ENCODE measurements around the gene SLC38A9. TPM values are rescaled to one million over a fixed set of nuclear protein-coding genes. Genes with fewer than 3 reads are reported as not detected.

SLC38A9 gene
- polyA plus RNA-seq, 2 of the 4 experiments (the other 2 are of a cell fraction), result 22.8 to 37.3 TPM

DNA sequence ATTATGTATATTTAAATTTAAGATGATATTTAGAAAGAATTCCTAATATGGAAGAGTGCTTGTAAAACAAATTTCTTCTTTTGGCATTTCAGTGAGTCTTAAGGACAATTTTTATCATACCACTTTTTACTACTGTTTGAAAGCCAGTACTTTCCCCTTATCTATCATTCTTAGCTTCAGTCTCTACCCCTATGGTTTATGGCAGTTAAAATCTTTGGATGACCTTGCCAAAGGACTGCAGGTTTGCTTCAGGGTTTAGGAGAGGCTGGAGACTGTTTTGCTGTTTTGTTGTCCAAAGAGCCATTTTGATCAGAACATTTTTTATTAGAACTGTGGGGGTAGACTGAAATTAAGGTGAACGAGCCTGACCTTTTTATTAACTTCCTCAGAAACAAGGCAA is 30.8 kb downstream of the SLC38A9 start:
- TF ChIP-seq EHF (CRISPR knock-in tag; IDR thresholded peaks at IDR 0.05) (no peak), GATA3 (IDR thresholded peaks at IDR 0.05; ENCODE audit: borderline replicate concordance) (no peak), CEBPB (IDR thresholded peaks at IDR 0.05) (no peak), RARB (CRISPR knock-in tag; IDR thresholded peaks at IDR 0.05) (no peak), POLR2A (IDR thresholded peaks at IDR 0.05; ENCODE audit: low read length) (no peak), HOXA7 (CRISPR knock-in tag; IDR thresholded peaks at IDR 0.05) (no peak), PHF8 (IDR thresholded peaks at IDR 0.05; ENCODE audit: borderline replicate concordance, low read depth) (no peak), NPAS2 (CRISPR knock-in tag; IDR thresholded peaks at IDR 0.05; ENCODE audit: borderline replicate concordance) (no peak), JUNB (IDR thresholded peaks at IDR 0.05) (no peak), TP53 (CRISPR knock-in tag; IDR thresholded peaks at IDR 0.05) (no peak), FOXS1 (CRISPR knock-in tag; IDR thresholded peaks at IDR 0.05) (no peak), HOXB13 (CRISPR knock-in tag; IDR thresholded peaks at IDR 0.05; ENCODE audit: low read depth) (no peak), FOSB (CRISPR knock-in tag; IDR thresholded peaks at IDR 0.05) (no peak), MYC (IDR thresholded peaks at IDR 0.05; ENCODE audit: borderline replicate concordance, low read length) (no peak), BCL3 (IDR thresholded peaks at IDR 0.05) (no peak)
- TF ChIP-seq, protein P1, sequence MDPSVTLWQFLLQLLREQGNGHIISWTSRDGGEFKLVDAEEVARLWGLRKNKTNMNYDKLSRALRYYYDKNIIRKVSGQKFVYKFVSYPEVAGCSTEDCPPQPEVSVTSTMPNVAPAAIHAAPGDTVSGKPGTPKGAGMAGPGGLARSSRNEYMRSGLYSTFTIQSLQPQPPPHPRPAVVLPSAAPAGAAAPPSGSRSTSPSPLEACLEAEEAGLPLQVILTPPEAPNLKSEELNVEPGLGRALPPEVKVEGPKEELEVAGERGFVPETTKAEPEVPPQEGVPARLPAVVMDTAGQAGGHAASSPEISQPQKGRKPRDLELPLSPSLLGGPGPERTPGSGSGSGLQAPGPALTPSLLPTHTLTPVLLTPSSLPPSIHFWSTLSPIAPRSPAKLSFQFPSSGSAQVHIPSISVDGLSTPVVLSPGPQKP (IDR thresholded peaks at IDR 0.05; ENCODE audit: low read depth, low read length), result no peak
- peaks cover 18% of the 10 kb centered on the region for H3K4me1 ChIP-seq
- no peak overlapping the region for H3K27ac ChIP-seq
- ChIA-PET CTCF (no interaction called here), POLR2A (no interaction called here)
- no peak for ATAC-seq
- no peak overlapping the region for H3K4me2 ChIP-seq
- DNase-seq (ENCODE audit: low read depth in 1 of 2, low spot score in 1 of 2), result no peak
- H3K9me3 ChIP-seq, result no peaks in the 10 kb centered on the region
- no peak for FAIRE-seq
- no peak overlapping the region for H3K4me3 ChIP-seq
- 83% methylated on average over 1 of the region's 1 CpG for WGBS (ENCODE audit: missing lambda C conversion rate)

DNA sequence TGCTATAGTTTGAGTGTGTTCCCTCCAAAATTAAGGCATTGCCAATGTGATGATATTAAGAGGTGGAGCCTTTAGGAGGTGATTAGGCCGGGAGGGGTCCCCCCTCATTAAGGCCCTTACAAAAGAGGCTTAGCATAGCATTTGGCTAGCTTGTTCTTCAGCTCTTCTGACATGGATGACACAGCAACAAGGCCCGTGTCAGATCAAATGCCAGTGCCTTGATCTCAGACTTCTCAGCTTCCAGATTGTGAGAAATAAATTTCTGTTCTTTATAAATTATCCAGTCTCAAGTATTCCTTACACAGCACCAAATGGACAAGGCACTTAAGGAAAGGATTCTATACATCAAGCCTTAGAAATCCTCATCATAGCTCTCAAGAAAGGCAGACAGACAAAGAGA is 31.8 kb downstream of the SLC38A9 start:
- ChIA-PET POLR2A (no interaction called here), CTCF (no interaction called here)
- Histone ChIP-seq H3K9me3 (no peaks in the 10 kb centered on the region), H3K4me2 (peak overlapping the region; percentile 50), H3K4me3 (no peak overlapping the region), H3K4me1 (peaks cover 23% of the 10 kb centered on the region), H3K27ac (peak overlapping the region; percentile 33 to 59; a peak in 5 of 6 replicates)
- no peak for TF ChIP-seq JUN (IDR thresholded peaks at IDR 0.05)
- TF ChIP-seq ZNF302 (CRISPR knock-in tag; IDR thresholded peaks at IDR 0.05), result no peak
- no peak for FAIRE-seq
- ATAC-seq, result 0 out of 6 replicates have a peak, but pooled peaks of 1 of the 2 experiments have one; percentile 42
- no peak for DNase-seq (ENCODE audit: low read depth in 1 of 2, low spot score in 1 of 2)
- 40% methylated on average over 2 of the region's 2 CpGs for WGBS (ENCODE audit: missing lambda C conversion rate)

DNA sequence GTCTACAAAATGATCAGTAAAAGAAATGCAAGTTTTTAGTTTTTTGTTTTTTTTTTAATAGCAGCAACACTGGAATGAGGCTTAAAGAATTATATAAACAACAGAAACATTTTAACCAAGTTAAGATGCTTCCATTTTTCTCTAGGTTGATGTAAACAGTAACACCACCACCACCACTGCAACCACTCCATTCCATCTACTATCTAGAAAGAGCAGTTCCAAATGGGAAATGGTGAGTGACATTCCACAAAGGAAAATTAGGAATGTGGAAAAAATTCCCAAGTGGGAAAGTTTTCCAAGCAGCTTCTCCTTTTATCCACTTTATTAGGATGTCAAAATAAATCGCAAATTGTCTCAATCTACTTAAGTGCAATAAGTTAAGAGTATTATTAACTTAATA is 32.6 kb downstream of the SLC38A9 start:
- 56% methylated on average over 1 of the region's 1 CpG for WGBS (ENCODE audit: missing lambda C conversion rate)
- ATAC-seq (no peak), DNase-seq (ENCODE audit: low read depth in 1 of 2, low spot score in 1 of 2) (no peak), FAIRE-seq (no peak)
- Histone ChIP-seq H3K27ac (no peak overlapping the region), H3K4me3 (no peak overlapping the region), H3K9me3 (no peaks in the 10 kb centered on the region), H3K4me1 (peaks cover 31% of the 10 kb centered on the region), H3K4me2 (no peak overlapping the region; the same call in 1 of the 3 replicates)
- POLR2A ChIA-PET, result no interaction called here
- CTCF ChIA-PET, result no interaction called here
- no peak for TF ChIP-seq SREBF2 (IDR thresholded peaks at IDR 0.05)
- TF ChIP-seq POLR2A (IDR thresholded peaks at IDR 0.05; ENCODE audit: low read length), result no peak
- no peak for TF ChIP-seq JUNB (IDR thresholded peaks at IDR 0.05)
- TF ChIP-seq HMGXB4 (CRISPR knock-in tag; IDR thresholded peaks at IDR 0.05; ENCODE audit: borderline replicate concordance), result no peak
- TF ChIP-seq HDAC2 (IDR thresholded peaks at IDR 0.05), result no peak
- no peak for TF ChIP-seq MAX (IDR thresholded peaks at IDR 0.05)
- TF ChIP-seq, protein P2, sequence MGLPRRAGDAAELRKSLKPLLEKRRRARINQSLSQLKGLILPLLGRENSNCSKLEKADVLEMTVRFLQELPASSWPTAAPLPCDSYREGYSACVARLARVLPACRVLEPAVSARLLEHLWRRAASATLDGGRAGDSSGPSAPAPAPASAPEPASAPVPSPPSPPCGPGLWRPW (IDR thresholded peaks at IDR 0.05), result no peak
- TF ChIP-seq EHF (CRISPR knock-in tag; IDR thresholded peaks at IDR 0.05), result no peak
- TF ChIP-seq MYC (IDR thresholded peaks at IDR 0.05; ENCODE audit: borderline replicate concordance, low read length), result no peak
- TF ChIP-seq, protein P3, sequence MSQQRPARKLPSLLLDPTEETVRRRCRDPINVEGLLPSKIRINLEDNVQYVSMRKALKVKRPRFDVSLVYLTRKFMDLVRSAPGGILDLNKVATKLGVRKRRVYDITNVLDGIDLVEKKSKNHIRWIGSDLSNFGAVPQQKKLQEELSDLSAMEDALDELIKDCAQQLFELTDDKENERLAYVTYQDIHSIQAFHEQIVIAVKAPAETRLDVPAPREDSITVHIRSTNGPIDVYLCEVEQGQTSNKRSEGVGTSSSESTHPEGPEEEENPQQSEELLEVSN (IDR thresholded peaks at IDR 0.05; ENCODE audit: borderline replicate concordance, low read depth), result no peak
- no peak for TF ChIP-seq HOXA7 (CRISPR knock-in tag; IDR thresholded peaks at IDR 0.05)
- TF ChIP-seq RAD21 (conservative IDR thresholded peaks at IDR 0.05 in 1 of 2, IDR thresholded peaks at IDR 0.05 in 1 of 2), result no peak
- TF ChIP-seq, protein P4, sequence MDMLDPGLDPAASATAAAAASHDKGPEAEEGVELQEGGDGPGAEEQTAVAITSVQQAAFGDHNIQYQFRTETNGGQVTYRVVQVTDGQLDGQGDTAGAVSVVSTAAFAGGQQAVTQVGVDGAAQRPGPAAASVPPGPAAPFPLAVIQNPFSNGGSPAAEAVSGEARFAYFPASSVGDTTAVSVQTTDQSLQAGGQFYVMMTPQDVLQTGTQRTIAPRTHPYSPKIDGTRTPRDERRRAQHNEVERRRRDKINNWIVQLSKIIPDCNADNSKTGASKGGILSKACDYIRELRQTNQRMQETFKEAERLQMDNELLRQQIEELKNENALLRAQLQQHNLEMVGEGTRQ (IDR thresholded peaks at IDR 0.05), result no peak
- TF ChIP-seq CHD2 (IDR thresholded peaks at IDR 0.05; ENCODE audit: low read length, partially characterized antibody), result no peak
- TF ChIP-seq ZFP36 (IDR thresholded peaks at IDR 0.05; ENCODE audit: borderline replicate concordance, partially characterized antibody), result no peak
- TF ChIP-seq FOSB (CRISPR knock-in tag; IDR thresholded peaks at IDR 0.05), result no peak
- TF ChIP-seq JUN (IDR thresholded peaks at IDR 0.05), result no peak
- no peak for TF ChIP-seq CBX2 (IDR thresholded peaks at IDR 0.05; ENCODE audit: borderline replicate concordance, low read depth)
- TF ChIP-seq SMC3 (IDR thresholded peaks at IDR 0.05), result no peak

All from A549 (cell line).